HK-2 (cell line): ENCODE data around the gene BAD.
A peak's percentile ranks its signal among the peaks of the same experiment; 100 is the strongest.
"Not testable (repeated sequence)": the region's sequence is repeated elsewhere in the genome, so short reads cannot be mapped to it uniquely, and the experiment has no call there.

ENCODE experiments used
- DNase-seq: peaks from one replicate; pipeline ENCODE4 v3.0.0-alpha.2; 2018; ENCODE audit not compliant: unreplicated experiment

The BAD gene

GRCh38 chr11:64256300-64256699 is 28.2 kb downstream of the BAD start:
- DNase-seq = no peak

GRCh38 chr11:64255135-64256128 is 29.0 kb downstream of the BAD start:
- DNase-seq = no peak

- no peak for DNase-seq
Measured at GRCh38 chr11:64254326-64254725, 30.1 kb downstream of the BAD start.

DNA sequence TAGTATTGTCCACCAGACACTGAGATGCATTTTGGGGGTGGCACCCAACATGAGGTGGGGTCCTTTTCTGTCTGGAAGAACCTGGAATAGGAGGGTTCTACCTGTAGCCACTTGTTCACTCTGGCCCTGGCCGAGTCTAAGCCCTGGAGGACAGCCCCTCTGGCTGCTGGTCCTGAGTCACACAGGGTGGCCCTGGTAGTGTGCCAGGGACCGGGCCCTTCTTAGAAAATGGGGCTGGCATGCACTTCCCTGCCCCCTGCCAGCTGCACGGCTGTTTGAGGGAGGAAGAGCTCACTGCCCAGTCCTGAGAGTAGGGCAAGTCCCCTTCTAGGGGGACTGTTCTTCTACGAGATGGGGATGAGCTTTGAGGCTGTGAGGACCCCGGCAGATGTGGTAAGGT is 31.0 kb downstream of the BAD start:
- DNase-seq = no peak

GRCh38 chr11:64253043-64253442 is 31.4 kb downstream of the BAD start:
- no peak for DNase-seq

- DNase-seq = peak; percentile 52
Measured at GRCh38 chr11:64252003-64252872, 32.2 kb downstream of the BAD start.

DNA sequence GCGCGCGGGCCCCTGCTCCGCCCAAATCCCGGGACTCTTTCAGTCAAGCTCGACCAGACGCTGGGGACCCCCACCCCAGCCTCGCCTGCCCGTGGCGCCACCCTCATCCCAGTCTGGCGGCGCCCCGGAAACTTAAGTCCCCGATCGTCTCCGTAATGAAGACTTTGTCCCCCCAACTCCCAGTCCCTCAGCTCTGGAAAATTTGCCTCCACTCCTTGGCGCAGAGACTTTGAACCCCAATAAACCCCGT is 32.8 kb downstream of the BAD start:
- no peak for DNase-seq

GRCh38 chr11:64251016-64251752 is 33.3 kb downstream of the BAD start, which contains the start of gene PLCB3:
PLCB3 (plus strand) TSS chr11:64251530; CDS start chr11:64251650, 120 bp downstream.
- peak; percentile 51 for DNase-seq

GRCh38 chr11:64250415-64251015 is 34.0 kb downstream of the BAD start:
- DNase-seq = no peak

GRCh38 chr11:64249563-64250414 is 34.7 kb downstream of the BAD start:
- no peak for DNase-seq

- no peak for DNase-seq
Measured at GRCh38 chr11:64249038-64249437, 35.4 kb downstream of the BAD start.

DNA sequence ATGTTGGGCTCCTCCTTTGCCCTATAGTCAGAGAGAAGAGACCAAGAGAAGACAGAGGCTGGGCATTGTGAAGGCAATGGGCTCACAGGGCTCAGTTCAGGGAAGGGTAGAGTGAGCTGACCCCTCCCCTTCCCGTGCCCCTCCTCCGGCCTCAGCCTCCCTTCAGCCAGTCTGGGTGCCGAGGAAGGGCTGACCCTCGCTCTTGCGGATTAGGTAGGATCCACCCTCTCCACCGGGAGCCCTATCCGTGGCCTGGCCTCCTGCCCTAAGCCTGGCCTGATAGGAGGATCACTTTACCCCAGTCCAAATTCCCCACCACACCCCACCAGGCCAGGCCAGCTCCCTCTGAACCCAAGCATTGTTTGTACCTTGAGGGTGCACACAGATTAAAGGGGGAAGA is 35.9 kb downstream of the BAD start:
- no peak for DNase-seq

GRCh38 chr11:64247729-64248531 is 36.5 kb downstream of the BAD start:
- no peak for DNase-seq

- peak; percentile 76 for DNase-seq
Measured at GRCh38 chr11:64246871-64247728, 37.4 kb downstream of the BAD start, which contains the start of gene PPP1R14B. PPP1R14B (minus strand) TSS chr11:64246943; CDS start chr11:64246673, 270 bp downstream.

DNA sequence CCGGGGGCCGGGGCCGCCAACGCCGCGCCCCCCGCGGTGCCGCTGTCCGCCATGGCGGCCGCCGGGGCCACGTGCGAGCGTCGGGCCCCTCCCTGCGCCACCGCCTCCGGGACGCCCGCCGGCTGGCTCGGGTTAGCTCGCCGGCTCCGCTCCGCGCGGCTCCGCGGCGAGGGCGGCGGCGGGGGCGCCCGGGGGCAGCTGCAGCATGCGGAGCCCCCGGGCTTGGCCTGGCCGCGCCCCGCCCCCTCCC is 37.9 kb downstream of the BAD start:
- not testable (repeated sequence) for DNase-seq

GRCh38 chr11:64245797-64246620 is 38.5 kb downstream of the BAD start:
- peak; percentile 82 for DNase-seq

DNA sequence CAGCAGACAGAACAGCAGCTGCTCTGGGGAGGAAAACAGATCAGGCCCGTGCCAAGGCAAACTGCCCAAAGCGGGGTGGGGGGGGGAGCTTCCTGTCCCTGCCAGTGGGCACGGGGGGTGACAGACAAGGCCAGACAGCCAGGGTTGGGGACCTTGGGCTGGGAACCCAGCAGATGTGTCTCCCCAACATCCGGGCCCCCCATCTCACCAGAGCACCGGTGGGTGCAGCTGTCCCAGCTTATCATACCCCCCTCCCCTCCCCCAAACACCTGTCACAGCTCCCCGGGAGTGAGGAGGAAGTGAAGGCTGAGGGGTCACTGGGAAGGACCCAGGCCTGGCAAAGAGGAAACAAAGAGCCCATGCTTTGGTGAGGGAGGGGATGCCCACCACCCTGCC is 39.1 kb downstream of the BAD start:
- no peak for DNase-seq

DNA sequence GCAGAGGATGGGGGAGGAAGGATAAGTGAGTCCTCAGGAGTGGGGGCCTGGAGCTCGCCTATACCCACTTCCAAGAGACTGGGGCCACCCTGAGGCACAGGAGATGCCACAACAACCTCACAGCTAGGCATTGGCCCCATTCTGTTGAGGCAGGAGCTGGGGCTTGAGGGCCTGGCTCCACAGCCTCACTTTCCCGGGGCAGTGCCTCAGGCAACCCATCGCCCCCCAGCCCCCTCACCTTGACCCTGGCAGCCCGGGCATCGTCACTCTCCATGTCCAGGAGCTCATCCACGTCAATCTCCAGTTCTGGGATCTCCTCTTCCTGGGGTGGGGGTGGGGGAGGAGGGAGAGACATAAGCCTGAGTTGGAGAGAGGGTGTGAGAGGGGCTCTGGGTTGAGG is 39.5 kb downstream of the BAD start:
- DNase-seq = no peak
